Measurements from ENCODE around the gene ATP2C2.

Gene ATP2C2

GRCh38 chr16:84476401-84476800 is 108.1 kb downstream of the ATP2C2 start:
- DNase-seq (ENCODE audit: insufficient read length) = no peak
- no peak for FAIRE-seq
- TF ChIP-seq POLR2AphosphoS5 (IDR thresholded peaks at IDR 0.05; ENCODE audit: low read depth, low read length) (no peak), TAF1 (IDR thresholded peaks at IDR 0.05; ENCODE audit: borderline replicate concordance, low read depth, low read length) (no peak), POLR2A (IDR thresholded peaks at IDR 0.05; ENCODE audit: low read depth, low read length) (no peak)

GRCh38 chr16:84477661-84478060 is 109.3 kb downstream of the ATP2C2 start:
- DNase-seq (ENCODE audit: insufficient read length) (no peak), FAIRE-seq (no peak)
- no peak for TF ChIP-seq POLR2AphosphoS5 (IDR thresholded peaks at IDR 0.05; ENCODE audit: low read depth, low read length)
- no peak for TF ChIP-seq TAF1 (IDR thresholded peaks at IDR 0.05; ENCODE audit: borderline replicate concordance, low read depth, low read length)
- no peak for TF ChIP-seq POLR2A (IDR thresholded peaks at IDR 0.05; ENCODE audit: low read depth, low read length)

GRCh38 chr16:84478172-84478947 is 110.0 kb downstream of the ATP2C2 start:
- TF ChIP-seq POLR2A (IDR thresholded peaks at IDR 0.05; ENCODE audit: low read depth, low read length) = no peak
- no peak for TF ChIP-seq TAF1 (IDR thresholded peaks at IDR 0.05; ENCODE audit: borderline replicate concordance, low read depth, low read length)
- TF ChIP-seq POLR2AphosphoS5 (IDR thresholded peaks at IDR 0.05; ENCODE audit: low read depth, low read length) = no peak
- no peak for DNase-seq (ENCODE audit: insufficient read length)
- no peak for FAIRE-seq

- DNase-seq (ENCODE audit: insufficient read length) (no peak), FAIRE-seq (no peak)
- TF ChIP-seq TAF1 (IDR thresholded peaks at IDR 0.05; ENCODE audit: borderline replicate concordance, low read depth, low read length) (no peak), POLR2A (IDR thresholded peaks at IDR 0.05; ENCODE audit: low read depth, low read length) (no peak), POLR2AphosphoS5 (IDR thresholded peaks at IDR 0.05; ENCODE audit: low read depth, low read length) (no peak)
Measured at GRCh38 chr16:84479716-84480450, 111.5 kb downstream of the ATP2C2 start.

GRCh38 chr16:84481051-84481735 is 112.9 kb downstream of the ATP2C2 start:
- DNase-seq (ENCODE audit: insufficient read length) = no peak
- no peak for FAIRE-seq
- TF ChIP-seq TAF1 (IDR thresholded peaks at IDR 0.05; ENCODE audit: borderline replicate concordance, low read depth, low read length) = no peak
- TF ChIP-seq POLR2AphosphoS5 (IDR thresholded peaks at IDR 0.05; ENCODE audit: low read depth, low read length) = no peak
- no peak for TF ChIP-seq POLR2A (IDR thresholded peaks at IDR 0.05; ENCODE audit: low read depth, low read length)

GRCh38 chr16:84482001-84482891 is 113.9 kb downstream of the ATP2C2 start:
- FAIRE-seq = no peak
- DNase-seq (ENCODE audit: insufficient read length) = no peak
- TF ChIP-seq POLR2AphosphoS5 (IDR thresholded peaks at IDR 0.05; ENCODE audit: low read depth, low read length) = no peak
- no peak for TF ChIP-seq POLR2A (IDR thresholded peaks at IDR 0.05; ENCODE audit: low read depth, low read length)
- TF ChIP-seq TAF1 (IDR thresholded peaks at IDR 0.05; ENCODE audit: borderline replicate concordance, low read depth, low read length) = no peak

GRCh38 chr16:84482951-84483881 is 114.9 kb downstream of the ATP2C2 start:
- FAIRE-seq (no peak), DNase-seq (ENCODE audit: insufficient read length) (no peak)
- TF ChIP-seq TAF1 (IDR thresholded peaks at IDR 0.05; ENCODE audit: borderline replicate concordance, low read depth, low read length) (no peak), POLR2A (IDR thresholded peaks at IDR 0.05; ENCODE audit: low read depth, low read length) (no peak), POLR2AphosphoS5 (IDR thresholded peaks at IDR 0.05; ENCODE audit: low read depth, low read length) (no peak)

GRCh38 chr16:84483882-84484565 is 115.7 kb downstream of the ATP2C2 start:
- TF ChIP-seq POLR2AphosphoS5 (IDR thresholded peaks at IDR 0.05; ENCODE audit: low read depth, low read length) = no peak
- no peak for TF ChIP-seq POLR2A (IDR thresholded peaks at IDR 0.05; ENCODE audit: low read depth, low read length)
- no peak for TF ChIP-seq TAF1 (IDR thresholded peaks at IDR 0.05; ENCODE audit: borderline replicate concordance, low read depth, low read length)

GRCh38 chr16:84484579-84485254 is 116.4 kb downstream of the ATP2C2 start:
- DNase-seq (ENCODE audit: insufficient read length) (no peak), FAIRE-seq (no peak)
- TF ChIP-seq POLR2AphosphoS5 (IDR thresholded peaks at IDR 0.05; ENCODE audit: low read depth, low read length) = no peak
- TF ChIP-seq TAF1 (IDR thresholded peaks at IDR 0.05; ENCODE audit: borderline replicate concordance, low read depth, low read length) = no peak
- TF ChIP-seq POLR2A (IDR thresholded peaks at IDR 0.05; ENCODE audit: low read depth, low read length) = no peak

More at GRCh38 chr16:84483882-84484565, 115.7 kb downstream of the ATP2C2 start:
- FAIRE-seq (no peak), DNase-seq (ENCODE audit: insufficient read length) (no peak)

Data from GM12892 (cell line).